T follicular helper cell (primary cell): Measurements from ENCODE around the gene CWC25.
A peak's percentile ranks its signal among the peaks of the same experiment; 100 is the strongest.
"Not testable (repeated sequence)": the region's sequence is repeated elsewhere in the genome, so short reads cannot be mapped to it uniquely, and the experiment has no call there.

Source experiments
- DNase-seq: peaks from one replicate; pipeline ENCODE4 v3.0.0-alpha.2; 2020; ENCODE audit warnings: low read depth

The CWC25 gene

DNA sequence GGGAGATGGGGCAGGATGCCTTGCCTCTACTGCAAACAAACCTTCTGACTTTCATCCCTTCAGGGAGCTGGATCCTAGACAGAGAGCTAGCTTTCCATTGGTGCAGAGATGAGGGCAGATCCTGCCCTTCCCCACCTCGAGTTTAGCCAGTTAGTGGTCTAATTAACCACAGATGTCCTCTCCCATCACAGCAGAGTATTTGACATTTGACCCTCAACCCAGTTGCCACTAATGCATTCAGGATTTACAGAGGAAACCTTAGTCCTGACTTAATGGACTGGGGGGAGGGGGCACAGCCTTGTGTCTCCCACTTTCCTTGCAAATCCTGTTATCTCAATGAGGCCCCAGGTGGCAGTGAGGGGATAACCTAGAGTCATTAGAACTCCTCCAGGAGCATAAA is 35.9 kb downstream of the CWC25 start:
- DNase-seq: no peak

DNA sequence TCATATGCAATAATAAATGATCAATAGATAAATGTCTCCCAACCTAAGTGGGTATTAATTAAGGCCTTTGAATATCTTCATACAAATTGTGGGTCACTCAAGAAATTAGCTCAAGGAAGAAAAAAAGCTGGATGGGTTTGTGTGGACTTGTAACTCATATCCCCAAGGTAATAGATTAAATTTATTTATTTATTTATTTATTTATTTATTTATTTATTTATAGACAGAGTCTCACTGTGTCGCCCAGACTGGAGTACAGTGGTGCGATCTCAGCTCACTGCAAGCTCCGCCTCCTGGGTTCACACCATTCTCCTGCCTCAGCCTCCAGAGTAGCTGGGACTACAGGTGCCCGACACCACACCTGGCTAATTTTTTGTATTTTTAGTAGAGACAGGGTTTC is 37.1 kb downstream of the CWC25 start:
- not testable (repeated sequence) for DNase-seq

DNA sequence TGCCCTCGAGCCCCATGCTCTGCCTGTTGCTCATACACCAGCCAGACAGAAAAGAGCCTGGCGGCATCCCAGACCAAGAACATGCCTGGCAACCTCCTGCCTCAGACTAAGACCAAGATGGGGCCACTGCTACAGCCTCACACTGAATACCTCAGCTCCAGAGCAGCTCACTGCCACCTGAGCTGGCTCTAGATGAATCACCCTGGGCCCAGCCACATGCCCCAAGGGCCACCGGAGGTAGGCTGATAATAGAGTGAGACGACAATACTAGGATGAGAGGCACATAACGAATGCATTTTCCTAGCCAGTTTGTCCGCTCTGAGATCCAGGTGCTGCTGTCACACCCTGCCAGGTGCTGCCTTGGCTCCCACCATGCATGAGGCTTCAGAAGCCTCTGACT is 38.7 kb downstream of the CWC25 start:
- DNase-seq: no peak

DNA sequence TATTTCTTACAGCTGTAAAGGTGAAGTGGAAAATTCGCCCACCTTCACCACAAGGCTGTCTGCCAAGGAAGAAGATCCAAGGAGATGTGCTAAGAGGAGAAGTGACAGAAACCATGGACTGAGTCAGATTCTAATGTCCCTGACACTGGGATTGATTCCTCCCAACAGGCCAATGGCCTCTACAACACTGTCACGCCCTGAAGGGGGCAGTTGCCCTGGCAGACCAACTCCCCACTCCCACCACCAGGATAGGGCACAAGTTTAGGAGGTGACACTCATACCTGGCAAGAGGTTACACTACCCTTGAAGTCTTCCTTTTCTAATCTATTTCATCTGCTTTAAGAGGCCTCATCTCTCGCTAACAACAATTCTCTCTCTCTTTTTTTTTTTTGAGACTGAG is 41.9 kb downstream of the CWC25 start:
- no peak for DNase-seq

GRCh38 chr17:38779965-38780752 is 45.0 kb downstream of the CWC25 start:
- DNase-seq: no peak

DNA sequence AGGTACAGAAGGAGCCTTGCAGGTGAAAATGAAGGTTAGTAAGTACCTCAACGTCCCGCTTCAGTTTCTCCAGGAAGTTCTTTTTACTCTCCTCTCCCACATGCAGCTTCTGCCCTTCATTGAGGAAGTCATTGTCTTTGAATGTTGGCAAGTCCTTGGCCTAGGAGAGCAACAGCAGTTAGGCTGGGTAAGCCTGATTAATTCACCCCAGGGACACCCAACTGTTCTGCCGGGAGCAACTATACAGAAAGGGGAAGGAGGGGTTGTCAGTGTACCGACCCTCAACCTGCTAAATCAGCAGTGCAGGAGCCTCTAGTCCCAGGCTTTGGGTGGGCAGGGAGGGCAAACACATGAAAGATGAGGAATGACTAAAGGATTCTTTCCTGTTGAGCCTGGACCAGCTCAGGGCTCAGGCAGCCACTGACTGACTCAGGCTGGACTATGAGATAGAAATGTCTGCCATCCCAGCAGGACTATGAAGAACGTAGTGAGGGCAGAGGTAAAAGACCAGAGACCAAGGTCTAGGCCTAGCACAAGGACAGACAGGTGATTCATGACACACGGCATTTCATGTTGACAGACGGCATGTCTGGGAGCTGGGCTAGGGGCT is 47.4 kb downstream of the CWC25 start:
- no peak for DNase-seq

DNA sequence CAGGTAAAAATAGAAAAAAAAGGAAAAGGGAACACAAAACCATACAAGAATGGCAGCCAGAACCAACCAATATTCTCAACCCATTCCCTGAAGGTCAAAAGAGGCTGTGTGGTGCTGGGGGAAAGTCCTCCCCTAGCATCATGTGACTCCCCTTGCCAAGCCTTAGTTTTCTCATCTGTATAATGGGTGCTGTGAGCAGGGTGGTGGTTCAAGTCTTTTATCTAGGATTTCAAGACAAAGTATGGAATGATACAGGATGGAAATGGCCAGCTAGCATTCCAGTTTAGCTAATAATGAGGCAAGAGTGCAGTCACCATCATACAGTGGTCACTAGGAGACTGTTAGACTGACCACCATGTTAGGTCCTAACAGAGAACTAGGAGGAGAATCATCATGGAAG is 51.9 kb downstream of the CWC25 start:
- no peak for DNase-seq

DNA sequence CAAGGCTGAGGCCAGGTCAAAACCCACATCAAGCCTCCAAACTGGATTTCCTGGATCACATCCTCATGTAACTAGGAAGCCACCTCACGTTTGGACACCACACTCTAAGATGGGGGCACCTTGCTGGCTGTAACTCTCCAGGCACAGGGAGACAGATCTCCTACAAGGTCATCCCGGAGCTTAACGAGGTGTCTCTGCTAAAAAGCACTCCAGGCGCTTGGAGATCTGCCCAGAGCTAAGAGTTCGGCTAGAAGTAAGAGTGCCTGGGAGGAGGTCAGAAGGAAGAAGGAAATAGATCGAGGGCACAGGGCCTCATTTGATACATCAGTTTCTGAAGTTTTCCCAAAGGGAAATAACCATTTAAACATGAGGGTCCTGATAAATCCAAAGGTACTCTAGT is 56.7 kb downstream of the CWC25 start:
- DNase-seq: no peak

DNA sequence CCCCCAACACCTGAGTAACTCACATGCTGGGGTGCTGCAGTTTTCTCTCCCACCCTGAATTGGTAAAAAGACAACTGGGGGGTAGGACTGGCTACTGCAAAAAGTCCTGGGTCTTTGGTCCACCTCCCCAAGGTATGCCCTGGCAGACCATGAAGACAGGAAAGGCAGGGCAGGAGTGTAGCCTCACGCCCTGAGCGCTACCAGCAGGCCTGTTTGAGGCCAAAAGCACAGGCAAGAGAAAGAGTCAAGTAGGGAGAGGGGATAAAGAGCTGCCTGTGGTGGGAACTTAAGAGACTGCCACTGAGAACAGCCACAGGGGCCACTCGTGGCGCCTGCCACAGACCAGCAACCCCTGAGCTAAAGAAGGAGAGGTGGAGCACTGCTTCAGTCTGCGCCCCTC is 58.8 kb downstream of the CWC25 start:
- DNase-seq: no peak

GRCh38 chr17:38762231-38762630 is 62.9 kb downstream of the CWC25 start:
- no peak for DNase-seq

DNA sequence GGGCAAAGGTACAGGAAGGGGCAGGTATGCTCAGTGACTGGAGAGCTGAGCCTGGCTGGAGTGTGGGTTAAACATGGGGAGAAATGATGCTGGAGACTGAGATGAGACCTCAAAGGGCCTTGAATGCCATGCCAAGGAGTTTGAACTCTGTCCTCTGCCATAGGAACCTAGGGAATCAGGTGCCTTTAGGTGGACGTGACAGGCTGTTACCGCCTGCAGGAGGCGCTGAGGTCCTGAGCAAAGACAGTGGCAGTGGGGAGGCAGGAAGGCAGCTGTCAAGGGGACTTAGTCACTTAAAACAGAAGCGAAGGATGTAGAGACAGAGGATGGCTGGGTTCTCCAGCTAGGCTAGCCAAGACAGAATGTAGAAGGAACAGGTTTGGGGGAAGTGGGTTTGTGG is 63.5 kb downstream of the CWC25 start:
- DNase-seq: no peak

GRCh38 chr17:38753071-38753506 is 72.0 kb downstream of the CWC25 start:
- DNase-seq: no peak

DNA sequence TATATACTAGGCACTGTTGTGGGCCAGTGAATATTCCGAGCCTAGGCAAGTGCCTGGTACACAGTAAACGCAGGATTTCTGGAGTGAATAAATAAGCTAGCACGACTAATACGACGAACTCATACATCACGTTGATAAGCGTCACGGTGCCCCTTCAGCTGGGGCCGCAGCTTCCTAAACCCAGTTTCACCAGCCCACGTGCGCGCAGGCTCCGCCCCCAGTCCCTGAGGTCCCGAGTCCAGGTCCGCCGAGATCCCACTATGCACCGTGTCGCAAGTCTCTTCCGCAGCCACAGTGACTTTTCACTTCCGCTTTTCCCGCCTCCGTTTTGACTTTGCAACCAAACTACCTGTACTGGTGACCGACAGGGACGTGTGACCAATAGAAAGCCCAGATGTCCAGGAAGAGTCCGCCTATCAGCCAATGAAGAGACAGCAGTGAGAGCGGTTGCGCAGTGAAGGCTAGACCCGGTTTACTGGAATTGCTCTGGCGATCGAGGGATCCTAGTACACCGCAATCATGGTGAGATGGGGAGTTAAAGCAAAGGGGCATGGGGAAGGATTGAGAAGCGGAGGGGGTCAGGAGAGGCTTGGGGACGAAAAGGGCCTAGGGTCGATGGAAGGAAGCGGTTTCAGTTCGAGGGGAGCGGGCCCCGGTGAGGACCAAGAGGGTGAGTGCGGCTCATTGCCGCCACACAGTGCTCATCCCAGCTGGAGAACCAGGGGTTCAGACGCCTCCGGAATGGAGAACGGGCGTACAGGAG is 72.6 kb downstream of the CWC25 start, which contains the start of gene PSMB3:
PSMB3 (plus strand) TSS at position 434 of the 763 bp plus-strand sequence; CDS start at position 520, 86 bp downstream.
- peak; percentile 94 for DNase-seq

- DNase-seq: peak; percentile 58
These were observed 73.3 kb downstream of the CWC25 start for GRCh38 chr17:38751808-38752307.

DNA sequence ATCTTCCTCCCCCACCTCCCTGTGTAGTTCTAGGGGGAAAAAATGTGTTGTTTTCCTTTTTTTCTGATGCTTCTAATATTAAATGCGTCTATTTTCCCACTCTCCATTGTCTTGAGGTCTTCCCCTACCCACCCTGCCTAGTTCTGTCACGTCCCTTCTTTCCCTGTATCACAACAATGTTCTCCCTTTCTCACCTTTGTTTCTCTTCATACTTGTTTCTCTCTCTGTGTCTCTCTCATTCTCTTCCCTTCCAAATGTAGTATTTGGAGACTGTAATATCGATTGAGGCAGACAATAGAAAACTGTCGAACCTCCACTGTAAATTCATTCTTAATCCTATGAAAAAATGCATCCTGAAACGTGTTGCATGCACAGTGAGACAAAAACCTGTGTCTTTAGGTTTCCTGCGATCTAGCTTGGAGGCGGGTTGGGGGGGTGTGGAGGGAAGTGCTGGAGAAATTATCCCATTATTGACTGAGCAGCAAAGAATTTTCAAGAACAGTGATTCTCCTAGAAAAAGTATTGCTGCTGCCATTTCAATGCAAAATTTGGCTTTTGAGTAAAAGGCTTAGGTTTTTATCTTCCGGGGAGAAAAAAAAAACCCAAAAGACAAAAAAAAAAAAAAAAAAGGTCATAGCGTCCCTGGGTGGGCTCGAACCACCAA is 73.8 kb downstream of the CWC25 start:
- DNase-seq: no peak
